Liver (tissue), 3 donors: ENCODE measurements around the gene EME1.

Experiments
- CTCF ChIP-seq: fragments of 150-350 bp; IDR thresholded peaks from 2 replicates; pipeline ENCODE4 v1.5.1; 2017; ENCODE audit warnings: improper control_type of control experiment, low read depth, low read length; ENCODE audit not compliant: missing input control
- FOXA1 ChIP-seq: IDR thresholded peaks from 2 replicates; pipeline ENCODE4 v1.6.1; 2016; ENCODE audit warnings: antibody characterized with exemption
- JUND ChIP-seq, 2 donors: IDR thresholded peaks; 2 replicates each; pipeline ENCODE4 v1.6.1; 2016; ENCODE audit warnings: antibody characterized with exemption in 2 of 2
- SP1 ChIP-seq: IDR thresholded peaks from 2 replicates; pipeline ENCODE4 v1.6.1; 2018; ENCODE audit warnings: antibody characterized with exemption, mild to moderate bottlenecking
- TAF1 ChIP-seq: conservative IDR thresholded peaks from 2 replicates; pipeline ENCODE4 v1.6.1; 2016; ENCODE audit warnings: antibody characterized with exemption, mild to moderate bottlenecking
- TF ChIP-seq, protein P1 (sequence below): IDR thresholded peaks from 2 replicates; pipeline ENCODE4 v1.6.1; 2016; ENCODE audit warnings: antibody characterized with exemption, mild to moderate bottlenecking
- TF ChIP-seq, protein P2 (sequence below): IDR thresholded peaks from 2 replicates; pipeline ENCODE4 v1.6.1; 2016; ENCODE audit warnings: antibody characterized with exemption
- donor health status: healthy.
- donor health status: healthy.

DNA sequence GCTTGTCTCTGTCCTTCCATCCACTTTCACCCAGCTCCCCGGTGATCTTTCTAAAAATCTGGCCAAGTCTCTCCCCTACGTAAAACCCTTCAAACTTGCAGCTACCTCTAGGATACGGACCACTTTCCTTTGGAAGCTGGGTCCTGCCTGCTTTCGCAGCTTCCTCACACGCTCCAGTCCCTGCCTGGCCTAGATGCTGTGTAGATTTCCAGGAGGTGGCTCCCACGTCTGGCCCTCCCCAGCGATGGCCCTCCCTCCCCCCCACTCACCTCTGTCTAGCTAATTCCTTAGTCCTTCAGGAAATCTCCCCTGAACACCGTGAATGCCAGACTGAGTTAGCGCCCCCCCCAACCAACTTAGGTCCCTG is 24.9 kb downstream of the EME1 start:
- TF ChIP-seq CTCF, result no peak
- no peak for TF ChIP-seq TAF1
- TF ChIP-seq, protein P1, sequence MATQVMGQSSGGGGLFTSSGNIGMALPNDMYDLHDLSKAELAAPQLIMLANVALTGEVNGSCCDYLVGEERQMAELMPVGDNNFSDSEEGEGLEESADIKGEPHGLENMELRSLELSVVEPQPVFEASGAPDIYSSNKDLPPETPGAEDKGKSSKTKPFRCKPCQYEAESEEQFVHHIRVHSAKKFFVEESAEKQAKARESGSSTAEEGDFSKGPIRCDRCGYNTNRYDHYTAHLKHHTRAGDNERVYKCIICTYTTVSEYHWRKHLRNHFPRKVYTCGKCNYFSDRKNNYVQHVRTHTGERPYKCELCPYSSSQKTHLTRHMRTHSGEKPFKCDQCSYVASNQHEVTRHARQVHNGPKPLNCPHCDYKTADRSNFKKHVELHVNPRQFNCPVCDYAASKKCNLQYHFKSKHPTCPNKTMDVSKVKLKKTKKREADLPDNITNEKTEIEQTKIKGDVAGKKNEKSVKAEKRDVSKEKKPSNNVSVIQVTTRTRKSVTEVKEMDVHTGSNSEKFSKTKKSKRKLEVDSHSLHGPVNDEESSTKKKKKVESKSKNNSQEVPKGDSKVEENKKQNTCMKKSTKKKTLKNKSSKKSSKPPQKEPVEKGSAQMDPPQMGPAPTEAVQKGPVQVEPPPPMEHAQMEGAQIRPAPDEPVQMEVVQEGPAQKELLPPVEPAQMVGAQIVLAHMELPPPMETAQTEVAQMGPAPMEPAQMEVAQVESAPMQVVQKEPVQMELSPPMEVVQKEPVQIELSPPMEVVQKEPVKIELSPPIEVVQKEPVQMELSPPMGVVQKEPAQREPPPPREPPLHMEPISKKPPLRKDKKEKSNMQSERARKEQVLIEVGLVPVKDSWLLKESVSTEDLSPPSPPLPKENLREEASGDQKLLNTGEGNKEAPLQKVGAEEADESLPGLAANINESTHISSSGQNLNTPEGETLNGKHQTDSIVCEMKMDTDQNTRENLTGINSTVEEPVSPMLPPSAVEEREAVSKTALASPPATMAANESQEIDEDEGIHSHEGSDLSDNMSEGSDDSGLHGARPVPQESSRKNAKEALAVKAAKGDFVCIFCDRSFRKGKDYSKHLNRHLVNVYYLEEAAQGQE, result no peak
- no peak for TF ChIP-seq JUND (IDR thresholded peaks at IDR 0.05)
- TF ChIP-seq, protein P2, sequence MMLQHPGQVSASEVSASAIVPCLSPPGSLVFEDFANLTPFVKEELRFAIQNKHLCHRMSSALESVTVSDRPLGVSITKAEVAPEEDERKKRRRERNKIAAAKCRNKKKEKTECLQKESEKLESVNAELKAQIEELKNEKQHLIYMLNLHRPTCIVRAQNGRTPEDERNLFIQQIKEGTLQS, result no peak
- TF ChIP-seq SP1, result no peak
- TF ChIP-seq FOXA1, result no peak
